GM18499 (cell line): Measurements from ENCODE around the gene BCL2L12.
"Not testable (repeated sequence)": the region's sequence is repeated elsewhere in the genome, so short reads cannot be mapped to it uniquely, and the experiment has no call there.

Source experiments
- ATAC-seq: cut with Tn5 transposase; IDR thresholded peaks from one replicate; pipeline ENCODE4 v1.9.1; 2021; ENCODE audit warnings: moderate number of reproducible peaks; ENCODE audit not compliant: insufficient read depth, unreplicated experiment

The BCL2L12 gene

GRCh38 chr19:49700563-49700962 lies 34.8 kb downstream of the BCL2L12 start:
- no peak for ATAC-seq

GRCh38 chr19:49701271-49701786 lies 35.6 kb downstream of the BCL2L12 start:
- no peak for ATAC-seq

GRCh38 chr19:49704888-49705642 lies 39.3 kb downstream of the BCL2L12 start:
- ATAC-seq: no peak

- no peak for ATAC-seq
Measured at GRCh38 chr19:49705919-49706318, 40.2 kb downstream of the BCL2L12 start.

- ATAC-seq: no peak
Measured at GRCh38 chr19:49710372-49710951, 44.7 kb downstream of the BCL2L12 start.

- no peak for ATAC-seq
Measured at GRCh38 chr19:49712397-49712859, 46.7 kb downstream of the BCL2L12 start.

GRCh38 chr19:49713236-49713845 lies 47.6 kb downstream of the BCL2L12 start:
- ATAC-seq: no peak

GRCh38 chr19:49716154-49716553 lies 50.4 kb downstream of the BCL2L12 start:
- no peak for ATAC-seq

GRCh38 chr19:49718511-49718910 lies 52.8 kb downstream of the BCL2L12 start:
- ATAC-seq: no peak

- no peak for ATAC-seq
Measured at GRCh38 chr19:49718991-49719390, 53.3 kb downstream of the BCL2L12 start.

GRCh38 chr19:49719420-49719819 lies 53.7 kb downstream of the BCL2L12 start:
- ATAC-seq: not testable (repeated sequence)
